IMR-90 (cell line): Measurements from ENCODE around the gene EHHADH. TPM values are rescaled to one million over a fixed set of nuclear protein-coding genes. Genes with fewer than 3 reads are reported as not detected.

Experiments
- ATAC-seq: fragments of 200-7000 bp; cut with Tn5 transposase; 2 replicates; pipeline ENCODE4 v1.9.1; 2020; ENCODE audit warnings: low read depth, mild to moderate bottlenecking, moderate library complexity
- BruUV-seq: library from RNA; stranded (reverse); fragments of 400-500 nt; replicated peaks from 2 replicates; lab custom pipeline; 2021; lab: Mats Ljungman, UMichigan
- CTCF ChIA-PET: fragments of 300-600 bp; formaldehyde crosslinking; extraction: SDS; loops from one replicate; lab custom pipeline; 2021; ENCODE audit warnings: antibody characterized with exemption; lab: Yijun Ruan, JAX
- POLR2A ChIA-PET: fragments of 300-600 bp; sonication (Branson Sonifier 250); formaldehyde crosslinking; loops from one replicate; lab custom pipeline; 2022; ENCODE audit warnings: antibody characterized with exemption; ENCODE audit not compliant: unreplicated experiment; lab: Charles Lee
- DNase-seq: peaks from one replicate; pipeline ENCODE4 v3.0.0; 2013
- H2AFZ ChIP-seq: replicated peaks from 2 replicates; pipeline ENCODE3; 2013; ENCODE audit warnings: low read length, mild to moderate bottlenecking; ENCODE audit not compliant: poor library complexity
- H2AK5ac ChIP-seq: 2 replicates; pipeline ENCODE4 v1.6.1; 2013; ENCODE audit warnings: low read depth, low read length, inconsistent platforms
- H2AK9ac ChIP-seq: replicated peaks from 2 replicates; pipeline ENCODE3; 2013; ENCODE audit warnings: mild to moderate bottlenecking, low read depth, low read length, moderate library complexity; ENCODE audit not compliant: poor library complexity
- H2BK120ac ChIP-seq: 2 replicates; pipeline ENCODE4 v1.6.1; 2013; ENCODE audit warnings: low read depth, low read length, inconsistent platforms
- H2BK15ac ChIP-seq: 3 replicates; pipeline ENCODE4 v1.6.1; 2013; ENCODE audit warnings: low read depth, low read length, inconsistent platforms
- H2BK20ac ChIP-seq: 2 replicates; pipeline ENCODE4 v1.6.1; 2013; ENCODE audit warnings: low read depth, mild to moderate bottlenecking, inconsistent platforms, low read length, moderate library complexity
- H2BK5ac ChIP-seq: 2 replicates; pipeline ENCODE4 v1.6.1; 2013; ENCODE audit warnings: mild to moderate bottlenecking, low read depth, low read length, inconsistent platforms; ENCODE audit not compliant: poor library complexity, severe bottlenecking
- H3K14ac ChIP-seq: replicated peaks from 2 replicates; pipeline ENCODE4 v1.6.1; 2013; ENCODE audit warnings: low read depth, low read length, inconsistent platforms
- H3K18ac ChIP-seq: 2 replicates; pipeline ENCODE4 v1.6.1; 2013; ENCODE audit warnings: low read depth, low read length, control low read depth
- H3K23ac ChIP-seq: 2 replicates; pipeline ENCODE4 v1.6.1; 2013; ENCODE audit warnings: low read depth, low read length, inconsistent platforms
- H3K27ac ChIP-seq: 2 replicates; pipeline ENCODE4 v1.5.1; 2013; ENCODE audit warnings: mild to moderate bottlenecking, control low read depth, low read length; ENCODE audit not compliant: insufficient read depth
- H3K27me3 ChIP-seq: 2 replicates; pipeline ENCODE4 v1.6.1; 2013; ENCODE audit warnings: low read length; ENCODE audit not compliant: control insufficient read depth, insufficient read depth
- H3K36me3 ChIP-seq: 2 replicates; pipeline ENCODE4 v1.6.1; 2013; ENCODE audit warnings: low read length, mixed read lengths; ENCODE audit not compliant: control insufficient read depth, insufficient read depth
- H3K4ac ChIP-seq: 2 replicates; pipeline ENCODE4 v1.6.1; 2013; ENCODE audit warnings: low read depth, low read length, inconsistent platforms
- H3K4me1 ChIP-seq: 2 replicates; pipeline ENCODE4 v1.6.1; 2013; ENCODE audit warnings: low read length, mixed read lengths; ENCODE audit not compliant: control insufficient read depth, insufficient read depth
- H3K4me2 ChIP-seq: 2 replicates; pipeline ENCODE4 v1.6.1; 2013; ENCODE audit warnings: low read depth, mild to moderate bottlenecking, control low read depth, low read length, moderate library complexity
- H3K4me3 ChIP-seq: 2 replicates; pipeline ENCODE4 v1.5.1; 2013; ENCODE audit warnings: low read depth, mild to moderate bottlenecking, control low read depth, low read length, moderate library complexity; ENCODE audit not compliant: insufficient read depth
- H3K56ac ChIP-seq: 2 replicates; pipeline ENCODE4 v1.6.1; 2013; ENCODE audit warnings: low read length, inconsistent platforms; ENCODE audit not compliant: insufficient read depth; ENCODE audit errors: extremely low read depth
- H3K79me1 ChIP-seq, 2 experiments: 2 replicates each; pipeline ENCODE4 v1.6.1; 2013; ENCODE audit warnings: low read length in 2 of 2, inconsistent platforms in 1 of 2, low read depth in 1 of 2
- H3K9ac ChIP-seq: 2 replicates; pipeline ENCODE4 v1.6.1; 2013; ENCODE audit warnings: low read depth, low read length, control low read depth
- H3K9me1 ChIP-seq: 2 replicates; pipeline ENCODE4 v1.6.1; 2013; ENCODE audit warnings: low read length, inconsistent platforms; ENCODE audit not compliant: insufficient read depth
- H3K9me3 ChIP-seq: 2 replicates; pipeline ENCODE4 v1.6.1; 2013; ENCODE audit warnings: low read length; ENCODE audit not compliant: control insufficient read depth, insufficient read depth
- H4K20me1 ChIP-seq: 2 replicates; pipeline ENCODE4 v1.6.1; 2013; ENCODE audit warnings: low read length, inconsistent platforms; ENCODE audit not compliant: insufficient read depth
- H4K5ac ChIP-seq: 2 replicates; pipeline ENCODE4 v1.6.1; 2013; ENCODE audit warnings: mild to moderate bottlenecking, low read depth, low read length, control low read depth
- H4K8ac ChIP-seq, 2 experiments: 2 replicates each; pipeline ENCODE4 v1.6.1; 2013; ENCODE audit warnings: low read depth in 2 of 2, low read length in 2 of 2, control low read depth in 1 of 2, inconsistent platforms in 1 of 2
- H4K91ac ChIP-seq: 2 replicates; pipeline ENCODE4 v1.6.1; 2013; ENCODE audit warnings: low read depth, low read length, inconsistent platforms; ENCODE audit not compliant: insufficient read depth
- BHLHE40 ChIP-seq: fragments of 150-350 bp; IDR thresholded peaks from 2 replicates; pipeline ENCODE4 v1.6.1; 2016; ENCODE audit warnings: mild to moderate bottlenecking, low read depth, low read length
- CEBPB ChIP-seq: IDR thresholded peaks from 2 replicates; pipeline ENCODE4 v1.6.1; 2012; ENCODE audit warnings: low read depth, low read length, improper control_type of control experiment
- CHD1 ChIP-seq: IDR thresholded peaks from 2 replicates; pipeline ENCODE4 v1.6.1; 2012; ENCODE audit warnings: low read depth, low read length, improper control_type of control experiment
- FOS ChIP-seq: fragments of 150-350 bp; IDR thresholded peaks from 2 replicates; pipeline ENCODE4 v1.6.1; 2016; ENCODE audit warnings: low read depth, low read length
- MAFK ChIP-seq: IDR thresholded peaks from 2 replicates; pipeline ENCODE4 v1.6.1; 2012; ENCODE audit warnings: low read depth, low read length, improper control_type of control experiment
- MAZ ChIP-seq: IDR thresholded peaks from 2 replicates; pipeline ENCODE4 v1.6.1; 2012; ENCODE audit warnings: low read depth, mild to moderate bottlenecking, low read length, improper control_type of control experiment, moderate library complexity, borderline replicate concordance
- MXI1 ChIP-seq: IDR thresholded peaks from 2 replicates; pipeline ENCODE4 v1.6.1; 2012; ENCODE audit warnings: low read depth, mild to moderate bottlenecking, low read length, moderate library complexity, borderline replicate concordance
- NFE2L2 ChIP-seq: fragments of 150-350 bp; IDR thresholded peaks from 2 replicates; pipeline ENCODE4 v1.6.1; 2016; ENCODE audit warnings: low read depth, mild to moderate bottlenecking, low read length
- POLR2A ChIP-seq: IDR thresholded peaks from 2 replicates; pipeline ENCODE4 v1.6.1; 2012; ENCODE audit warnings: mild to moderate bottlenecking, low read depth, low read length
- RAD21 ChIP-seq: IDR thresholded peaks from 2 replicates; pipeline ENCODE4 v1.6.1; 2012; ENCODE audit warnings: low read length, improper control_type of control experiment
- RCOR1 ChIP-seq: IDR thresholded peaks from 2 replicates; pipeline ENCODE4 v1.6.1; 2012; ENCODE audit warnings: mild to moderate bottlenecking, low read length, improper control_type of control experiment; ENCODE audit not compliant: insufficient replicate concordance
- RFX5 ChIP-seq: IDR thresholded peaks from 2 replicates; pipeline ENCODE4 v1.8.0; 2012; ENCODE audit warnings: low read depth, mild to moderate bottlenecking, low read length, moderate library complexity
- SMC3 ChIP-seq: fragments of 150-350 bp; IDR thresholded peaks from 2 replicates; pipeline ENCODE4 v1.6.1; 2016; ENCODE audit warnings: low read depth, mild to moderate bottlenecking, antibody characterized with exemption, low read length, moderate library complexity
- WGBS, 2 experiments: methylation state at CpG; one replicate each; pipeline versions ENCODE4 v1.1.5 to v1.1.7; 2013; ENCODE audit warnings: missing lambda C conversion rate in 2 of 2; ENCODE audit not compliant: insufficient read length in 1 of 2; ENCODE audit errors: extremely low coverage in 2 of 2; 5-methylcytosine and 5-hydroxymethylcytosine counted together
- dilution Hi-C: fragments of 300-500 bp; cut with HindIII; formaldehyde crosslinking; loops from one replicate; pipeline ENCODE4 v1.14.3; 2018; ENCODE audit warnings: low sequenced_read_pairs; ENCODE audit not compliant: unreplicated experiment
- in situ Hi-C: fragments of 300-500 bp; cut with MboI; formaldehyde crosslinking; loops from 3 replicates; pipeline ENCODE4 v1.14.3; 2019; ENCODE audit warnings: low sequenced_read_pairs, inconsistent platforms, mixed read lengths
- intact Hi-C: fragments of 100-400 bp; cut with micrococcal nuclease; formaldehyde crosslinking; loops from 2 replicates; pipeline ENCODE4 v1.10.0; 2022
- polyA plus RNA-seq, 3 experiments: library from polyadenylated mRNA; depleted of rRNA; stranded (reverse); fragments of >200 nt; gene quantifications; 2 replicates each; pipeline ENCODE4 v1.2.3, GENCODE V29; 2012; ENCODE audit warnings: low replicate concordance in 1 of 3
- total RNA-seq: library from RNA; depleted of rRNA; stranded (reverse); fragments of >200 nt; gene quantifications from 2 replicates; pipeline ENCODE4 v1.2.3, GENCODE V29; 2012
- TF ChIP-seq, protein P1 (sequence below): fragments of 150-350 bp; IDR thresholded peaks from 2 replicates; pipeline ENCODE4 v1.6.1; 2017; ENCODE audit warnings: mild to moderate bottlenecking, antibody characterized with exemption, low read length, low read depth
- TF ChIP-seq, protein P2 (sequence below): fragments of 150-350 bp; IDR thresholded peaks from 2 replicates; pipeline ENCODE4 v1.6.1; 2016; ENCODE audit warnings: low read depth, mild to moderate bottlenecking, low read length, moderate library complexity, borderline replicate concordance
- TF ChIP-seq, protein P3 (sequence below): conservative IDR thresholded peaks from 2 replicates; pipeline ENCODE4 v1.5.1; 2012; ENCODE audit warnings: mild to moderate bottlenecking, low read depth, low read length, improper control_type of control experiment

EHHADH gene
- total and polyA plus RNA-seq, 2 of the 4 experiments (the other 2 are of a cell fraction): 2.0 to 4.7 TPM

DNA sequence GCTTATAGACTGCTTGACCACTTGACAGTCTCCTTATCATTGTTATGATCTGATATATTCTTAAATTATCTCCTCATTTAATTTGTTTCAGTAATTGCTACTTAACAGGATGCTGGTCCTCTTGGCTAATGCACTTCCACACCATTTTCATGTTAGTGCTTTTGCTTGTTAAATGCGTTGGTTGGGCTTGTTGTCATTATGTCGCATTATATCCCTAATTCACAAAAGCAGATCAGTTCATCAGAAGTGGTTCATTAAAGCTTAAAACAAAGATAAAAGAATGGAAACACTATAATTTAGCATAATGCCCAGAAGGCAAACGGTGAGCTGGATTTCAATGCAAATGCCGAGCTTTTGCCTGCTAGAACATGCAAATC, 17.1 kb upstream of the EHHADH start:
- POLR2A ChIA-PET: no interaction called here
- no peak overlapping the region for H3K23ac ChIP-seq
- H3K27ac ChIP-seq: no peak overlapping the region
- no peak overlapping the region for H2AFZ ChIP-seq
- no peak overlapping the region for H2AK9ac ChIP-seq
- in situ Hi-C loops: no loop called here
- H3K79me1 ChIP-seq: no peaks in the 10 kb centered on the region
- H3K14ac ChIP-seq: no peak overlapping the region
- H2BK5ac ChIP-seq: no peak overlapping the region
- H4K91ac ChIP-seq: no peak overlapping the region
- DNase-seq: no peak
- no peak overlapping the region for H3K18ac ChIP-seq
- no TSS peak for BruUV-seq
- no peaks in the 10 kb centered on the region for H3K36me3 ChIP-seq
- H2AK5ac ChIP-seq: no peak overlapping the region
- H3K56ac ChIP-seq: no peak overlapping the region
- no peak overlapping the region for H3K4me2 ChIP-seq
- no peaks in the 10 kb centered on the region for H4K20me1 ChIP-seq
- TF ChIP-seq, protein P1, sequence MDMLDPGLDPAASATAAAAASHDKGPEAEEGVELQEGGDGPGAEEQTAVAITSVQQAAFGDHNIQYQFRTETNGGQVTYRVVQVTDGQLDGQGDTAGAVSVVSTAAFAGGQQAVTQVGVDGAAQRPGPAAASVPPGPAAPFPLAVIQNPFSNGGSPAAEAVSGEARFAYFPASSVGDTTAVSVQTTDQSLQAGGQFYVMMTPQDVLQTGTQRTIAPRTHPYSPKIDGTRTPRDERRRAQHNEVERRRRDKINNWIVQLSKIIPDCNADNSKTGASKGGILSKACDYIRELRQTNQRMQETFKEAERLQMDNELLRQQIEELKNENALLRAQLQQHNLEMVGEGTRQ: no peak
- no peak for TF ChIP-seq RAD21
- no peak for TF ChIP-seq MXI1
- no peak for TF ChIP-seq RCOR1
- TF ChIP-seq MAFK: no peak
- TF ChIP-seq NFE2L2: no peak
- no peak for TF ChIP-seq FOS
- TF ChIP-seq SMC3: no peak
- no peak for TF ChIP-seq POLR2A
- TF ChIP-seq MAZ: no peak
- TF ChIP-seq, protein P2, sequence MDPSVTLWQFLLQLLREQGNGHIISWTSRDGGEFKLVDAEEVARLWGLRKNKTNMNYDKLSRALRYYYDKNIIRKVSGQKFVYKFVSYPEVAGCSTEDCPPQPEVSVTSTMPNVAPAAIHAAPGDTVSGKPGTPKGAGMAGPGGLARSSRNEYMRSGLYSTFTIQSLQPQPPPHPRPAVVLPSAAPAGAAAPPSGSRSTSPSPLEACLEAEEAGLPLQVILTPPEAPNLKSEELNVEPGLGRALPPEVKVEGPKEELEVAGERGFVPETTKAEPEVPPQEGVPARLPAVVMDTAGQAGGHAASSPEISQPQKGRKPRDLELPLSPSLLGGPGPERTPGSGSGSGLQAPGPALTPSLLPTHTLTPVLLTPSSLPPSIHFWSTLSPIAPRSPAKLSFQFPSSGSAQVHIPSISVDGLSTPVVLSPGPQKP: no peak
- no peak for TF ChIP-seq RFX5
- no peak for TF ChIP-seq CEBPB
- TF ChIP-seq, protein P3, sequence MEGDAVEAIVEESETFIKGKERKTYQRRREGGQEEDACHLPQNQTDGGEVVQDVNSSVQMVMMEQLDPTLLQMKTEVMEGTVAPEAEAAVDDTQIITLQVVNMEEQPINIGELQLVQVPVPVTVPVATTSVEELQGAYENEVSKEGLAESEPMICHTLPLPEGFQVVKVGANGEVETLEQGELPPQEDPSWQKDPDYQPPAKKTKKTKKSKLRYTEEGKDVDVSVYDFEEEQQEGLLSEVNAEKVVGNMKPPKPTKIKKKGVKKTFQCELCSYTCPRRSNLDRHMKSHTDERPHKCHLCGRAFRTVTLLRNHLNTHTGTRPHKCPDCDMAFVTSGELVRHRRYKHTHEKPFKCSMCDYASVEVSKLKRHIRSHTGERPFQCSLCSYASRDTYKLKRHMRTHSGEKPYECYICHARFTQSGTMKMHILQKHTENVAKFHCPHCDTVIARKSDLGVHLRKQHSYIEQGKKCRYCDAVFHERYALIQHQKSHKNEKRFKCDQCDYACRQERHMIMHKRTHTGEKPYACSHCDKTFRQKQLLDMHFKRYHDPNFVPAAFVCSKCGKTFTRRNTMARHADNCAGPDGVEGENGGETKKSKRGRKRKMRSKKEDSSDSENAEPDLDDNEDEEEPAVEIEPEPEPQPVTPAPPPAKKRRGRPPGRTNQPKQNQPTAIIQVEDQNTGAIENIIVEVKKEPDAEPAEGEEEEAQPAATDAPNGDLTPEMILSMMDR: no peak
- no peak for TF ChIP-seq BHLHE40
- TF ChIP-seq CHD1: no peak
- H3K9me3 ChIP-seq: no peaks in the 10 kb centered on the region
- no peak overlapping the region for H4K8ac ChIP-seq
- dilution Hi-C loops: no loop called here
- H4K5ac ChIP-seq: no peak overlapping the region
- no peak for ATAC-seq
- CTCF ChIA-PET: no interaction called here
- no peak overlapping the region for H2BK15ac ChIP-seq
- no peaks in the 10 kb centered on the region for H3K9me1 ChIP-seq
- 69% methylated on average over 2 of the region's 4 CpGs; no CpG with 5 or more reads in 1 of the 2 experiments for WGBS, 2 experiments
- peaks cover 4% of the 10 kb centered on the region for H3K27me3 ChIP-seq
- no peak overlapping the region for H3K9ac ChIP-seq
- H3K4me1 ChIP-seq: no peaks in the 10 kb centered on the region
- no peak overlapping the region for H2BK120ac ChIP-seq
- intact Hi-C loops: loop anchor here (5.0 kb wide), 1 partner anchor 394 kb away; no protein-coding TSS in a partner anchor
- H3K4ac ChIP-seq: no peak overlapping the region
- H2BK20ac ChIP-seq: no peak overlapping the region
- no peak overlapping the region for H3K4me3 ChIP-seq
